DND-41 (cell line): Measurements from ENCODE around the gene TMA7.

Experiments used
- EZH2 ChIP-seq: IDR thresholded peaks from 3 replicates; pipeline ENCODE4 v1.6.1; 2012; ENCODE audit warnings: borderline replicate concordance, low read depth, mild to moderate bottlenecking, moderate library complexity, low read length, inconsistent platforms; ENCODE audit not compliant: severe bottlenecking
- TF ChIP-seq, protein P1 (sequence below): IDR thresholded peaks from 2 replicates; pipeline ENCODE4 v1.5.1; 2012; ENCODE audit warnings: borderline replicate concordance, low read length, moderate library complexity, mild to moderate bottlenecking; ENCODE audit not compliant: poor library complexity, severe bottlenecking; ENCODE audit errors: extremely low read depth

GRCh38 chr3:48407542-48408099 lies 32.4 kb upstream of the TMA7 start:
- TF ChIP-seq, protein P1, sequence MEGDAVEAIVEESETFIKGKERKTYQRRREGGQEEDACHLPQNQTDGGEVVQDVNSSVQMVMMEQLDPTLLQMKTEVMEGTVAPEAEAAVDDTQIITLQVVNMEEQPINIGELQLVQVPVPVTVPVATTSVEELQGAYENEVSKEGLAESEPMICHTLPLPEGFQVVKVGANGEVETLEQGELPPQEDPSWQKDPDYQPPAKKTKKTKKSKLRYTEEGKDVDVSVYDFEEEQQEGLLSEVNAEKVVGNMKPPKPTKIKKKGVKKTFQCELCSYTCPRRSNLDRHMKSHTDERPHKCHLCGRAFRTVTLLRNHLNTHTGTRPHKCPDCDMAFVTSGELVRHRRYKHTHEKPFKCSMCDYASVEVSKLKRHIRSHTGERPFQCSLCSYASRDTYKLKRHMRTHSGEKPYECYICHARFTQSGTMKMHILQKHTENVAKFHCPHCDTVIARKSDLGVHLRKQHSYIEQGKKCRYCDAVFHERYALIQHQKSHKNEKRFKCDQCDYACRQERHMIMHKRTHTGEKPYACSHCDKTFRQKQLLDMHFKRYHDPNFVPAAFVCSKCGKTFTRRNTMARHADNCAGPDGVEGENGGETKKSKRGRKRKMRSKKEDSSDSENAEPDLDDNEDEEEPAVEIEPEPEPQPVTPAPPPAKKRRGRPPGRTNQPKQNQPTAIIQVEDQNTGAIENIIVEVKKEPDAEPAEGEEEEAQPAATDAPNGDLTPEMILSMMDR, result no peak
- TF ChIP-seq EZH2, result no peak
